Measurements from ENCODE around the gene MPHOSPH9.

GRCh38 chr12:123265851-123266678 is 33.1 kb upstream of the MPHOSPH9 start:
- TF ChIP-seq POLR2AphosphoS5 (IDR thresholded peaks at IDR 0.05; ENCODE audit: low read depth) (no peak), CTCF (IDR thresholded peaks at IDR 0.05; ENCODE audit: insufficient read depth, low read length) (no peak), GABPA (IDR thresholded peaks at IDR 0.05; ENCODE audit: low read depth) (no peak), REST (IDR thresholded peaks at IDR 0.05; ENCODE audit: insufficient replicate concordance, low read depth) (no peak)

Measured in HL-60 (cell line).